WTC11 (cell line): Measurements from ENCODE around the gene COL5A3. TPM values are rescaled to one million over a fixed set of nuclear protein-coding genes. Genes with fewer than 3 reads are reported as not detected.

Experiments used
- ATAC-seq: fragments of 200-7000 bp; cut with Tn5 transposase; 2 replicates; pipeline ENCODE4 v1.10.0; 2021; ENCODE audit warnings: mild to moderate bottlenecking, moderate library complexity
- CTCF ChIA-PET: fragments of 300-600 bp; sonication (Branson Sonifier 250); formaldehyde crosslinking; loops from one replicate; lab custom pipeline; 2021; ENCODE audit warnings: antibody characterized with exemption; lab: Charles Lee
- POLR2A ChIA-PET: fragments of 350-600 bp; sonication (Branson Sonifier 250); formaldehyde crosslinking; loops from one replicate; lab custom pipeline; 2021; ENCODE audit warnings: antibody characterized with exemption; lab: Charles Lee
- DNase-seq: peaks from one replicate; pipeline ENCODE4 v3.0.0; 2021; ENCODE audit warnings: low spot score
- H3K27ac Mint-ChIP-seq: 2 replicates; pipeline ENCODE4 v1.8.0; 2021; ENCODE audit warnings: mixed read lengths
- H3K27me3 Mint-ChIP-seq: 2 replicates; pipeline ENCODE4 v1.8.0; 2021; ENCODE audit warnings: low read depth, mild to moderate bottlenecking, moderate library complexity, mixed read lengths
- H3K36me3 Mint-ChIP-seq: 2 replicates; pipeline ENCODE4 v1.8.0; 2021; ENCODE audit warnings: mixed read lengths
- H3K4me1 Mint-ChIP-seq: 2 replicates; pipeline ENCODE4 v1.8.0; 2022; ENCODE audit warnings: mixed read lengths
- H3K4me3 Mint-ChIP-seq: 2 replicates; pipeline ENCODE4 v1.8.0; 2021; ENCODE audit warnings: mild to moderate bottlenecking, moderate library complexity, mixed read lengths
- H3K9me3 Mint-ChIP-seq: 2 replicates; pipeline ENCODE4 v1.8.0; 2021; ENCODE audit warnings: mixed read lengths
- AFF4 ChIP-seq: sonication (generic); formaldehyde crosslinking; IDR thresholded peaks from 2 replicates; pipeline ENCODE4 v1.8.1; 2023; ENCODE audit warnings: mild to moderate bottlenecking, missing genetic modification reagents, borderline replicate concordance
- AR ChIP-seq: fragments of 250-450 bp; sonication (Bioruptor Pico); IDR thresholded peaks from 2 replicates; pipeline ENCODE4 v1.9.0; 2021; ENCODE audit warnings: mild to moderate bottlenecking
- CBFB ChIP-seq: sonication (generic); formaldehyde crosslinking; IDR thresholded peaks from 2 replicates; pipeline ENCODE4 v1.8.1; 2022; ENCODE audit warnings: mild to moderate bottlenecking, low read depth, missing genetic modification reagents
- CREB1 ChIP-seq: sonication (generic); formaldehyde crosslinking; IDR thresholded peaks from 2 replicates; pipeline ENCODE4 v1.8.0; 2023; ENCODE audit warnings: mild to moderate bottlenecking, missing genetic modification reagents
- CREM ChIP-seq: sonication (generic); formaldehyde crosslinking; IDR thresholded peaks from 2 replicates; pipeline ENCODE4 v1.8.1; 2022; ENCODE audit warnings: mild to moderate bottlenecking, missing genetic modification reagents, moderate library complexity
- ETV6 ChIP-seq: sonication (generic); formaldehyde crosslinking; IDR thresholded peaks from 2 replicates; pipeline ENCODE4 v1.8.1; 2022; ENCODE audit warnings: mild to moderate bottlenecking, missing genetic modification reagents
- GABPB1 ChIP-seq: sonication (generic); formaldehyde crosslinking; IDR thresholded peaks from 2 replicates; pipeline ENCODE4 v1.8.1; 2023; ENCODE audit warnings: mild to moderate bottlenecking, missing genetic modification reagents
- GRHL2 ChIP-seq: fragments of 250-450 bp; sonication (Bioruptor Pico); IDR thresholded peaks from 2 replicates; pipeline ENCODE4 v1.8.0; 2022; ENCODE audit warnings: mild to moderate bottlenecking, moderate library complexity; ENCODE audit not compliant: insufficient replicate concordance, severe bottlenecking
- GTF2I ChIP-seq: fragments of 250-450 bp; sonication (Bioruptor Pico); conservative IDR thresholded peaks from 2 replicates; pipeline ENCODE4 v1.4.0; 2021; ENCODE audit warnings: mild to moderate bottlenecking
- NFATC4 ChIP-seq: fragments of 250-450 bp; sonication (Bioruptor Pico); IDR thresholded peaks from 2 replicates; pipeline ENCODE4 v1.9.0; 2021; ENCODE audit warnings: mild to moderate bottlenecking
- NFE2L1 ChIP-seq: sonication (generic); formaldehyde crosslinking; IDR thresholded peaks from 2 replicates; pipeline ENCODE4 v1.8.1; 2023; ENCODE audit warnings: missing genetic modification reagents
- NFYB ChIP-seq: sonication (generic); formaldehyde crosslinking; conservative IDR thresholded peaks from 2 replicates; pipeline ENCODE4 v1.8.0; 2022; ENCODE audit warnings: low read depth, missing genetic modification reagents
- OVOL2 ChIP-seq: fragments of 250-450 bp; sonication (Bioruptor Pico); IDR thresholded peaks from 2 replicates; pipeline ENCODE4 v1.9.0; 2021; ENCODE audit warnings: mild to moderate bottlenecking, borderline replicate concordance
- RELA ChIP-seq: sonication (generic); formaldehyde crosslinking; IDR thresholded peaks from 2 replicates; pipeline ENCODE4 v1.8.1; 2022; ENCODE audit warnings: missing genetic modification reagents, mild to moderate bottlenecking, borderline replicate concordance
- TCF7 ChIP-seq: sonication (generic); formaldehyde crosslinking; IDR thresholded peaks from 2 replicates; pipeline ENCODE4 v1.8.0; 2022; ENCODE audit warnings: mild to moderate bottlenecking, low read depth, missing genetic modification reagents, moderate library complexity
- TEAD1 ChIP-seq: sonication (generic); formaldehyde crosslinking; IDR thresholded peaks from 2 replicates; pipeline ENCODE4 v1.8.0; 2022; ENCODE audit warnings: mild to moderate bottlenecking, missing genetic modification reagents
- USF2 ChIP-seq: sonication (generic); formaldehyde crosslinking; IDR thresholded peaks from 2 replicates; pipeline ENCODE4 v1.8.1; 2023; ENCODE audit warnings: mild to moderate bottlenecking, missing genetic modification reagents, moderate library complexity
- ZBTB21 ChIP-seq: sonication (generic); formaldehyde crosslinking; IDR thresholded peaks from 2 replicates; pipeline ENCODE4 v1.8.1; 2023; ENCODE audit warnings: mild to moderate bottlenecking, missing genetic modification reagents, borderline replicate concordance
- ZBTB43 ChIP-seq: sonication (generic); formaldehyde crosslinking; IDR thresholded peaks from 2 replicates; pipeline ENCODE4 v1.8.1; 2023; ENCODE audit warnings: mild to moderate bottlenecking, missing genetic modification reagents
- ZNF232 ChIP-seq: sonication (generic); formaldehyde crosslinking; IDR thresholded peaks from 2 replicates; pipeline ENCODE4 v1.8.0; 2022; ENCODE audit warnings: mild to moderate bottlenecking, missing genetic modification reagents
- ZNF416 ChIP-seq: fragments of 250-450 bp; sonication (Bioruptor Pico); IDR thresholded peaks from 2 replicates; pipeline ENCODE4 v1.9.0; 2021; ENCODE audit warnings: mild to moderate bottlenecking, inconsistent platforms
- ZNF671 ChIP-seq: fragments of 250-450 bp; sonication (Bioruptor Pico); IDR thresholded peaks from 2 replicates; pipeline ENCODE4 v1.8.0; 2021; ENCODE audit warnings: mild to moderate bottlenecking
- total RNA-seq: library from RNA; stranded (reverse); gene quantifications from 3 replicates; pipeline ENCODE4 v1.2.3, GENCODE V29; 2021

Gene COL5A3
- total RNA-seq, 1 experiment from 2014 or later: 0.81 TPM

GRCh38 chr19:9940778-9941177, 69.5 kb downstream of the COL5A3 start:
- H3K9me3 Mint-ChIP-seq: peaks cover 19% of the 10 kb centered on the region
- peaks cover 20% of the 10 kb centered on the region for H3K27me3 Mint-ChIP-seq
- no peak overlapping the region for H3K27ac Mint-ChIP-seq
- no peak for TF ChIP-seq ZNF416 (CRISPR knock-in tag)
- no peak for TF ChIP-seq TEAD1 (CRISPR knock-in tag)
- TF ChIP-seq GRHL2 (CRISPR knock-in tag): no peak
- no peak for TF ChIP-seq CBFB (CRISPR knock-in tag)
- TF ChIP-seq ETV6 (CRISPR knock-in tag): no peak
- TF ChIP-seq ZBTB21 (CRISPR knock-in tag): no peak
- no peak for TF ChIP-seq ZNF232
- no peak for TF ChIP-seq AFF4 (CRISPR knock-in tag)
- TF ChIP-seq TCF7 (CRISPR knock-in tag): no peak
- TF ChIP-seq GABPB1: no peak
- TF ChIP-seq RELA (CRISPR knock-in tag): no peak
- TF ChIP-seq CREB1 (CRISPR knock-in tag): no peak
- no peak for TF ChIP-seq NFE2L1 (CRISPR knock-in tag)
- no peak for TF ChIP-seq NFATC4
- TF ChIP-seq OVOL2: no peak
- no peak for TF ChIP-seq ZNF671 (CRISPR knock-in tag)
- TF ChIP-seq CREM (CRISPR knock-in tag): no peak
- no peak for TF ChIP-seq NFYB
- TF ChIP-seq ZBTB43 (CRISPR knock-in tag): no peak
- ATAC-seq (no peak), DNase-seq (no peak)
- POLR2A ChIA-PET: no interaction called here
- CTCF ChIA-PET: interaction anchor here (0.5 kb wide), 1 partner anchor 60 kb away, joined by 3 read pairs; no protein-coding TSS in a partner anchor
- peaks cover 4% of the 10 kb centered on the region for H3K36me3 Mint-ChIP-seq
- H3K4me3 Mint-ChIP-seq: no peak overlapping the region
- peaks cover 26% of the 10 kb centered on the region for H3K4me1 Mint-ChIP-seq

- CTCF ChIA-PET: interaction anchor here (0.5 to 1.9 kb wide), 4 partner anchors 9 to 62 kb away, joined by 3 to 9 read pairs (median 3); no protein-coding TSS in a partner anchor
- Mint-ChIP-seq H3K4me1 (peaks cover 27% of the 10 kb centered on the region), H3K9me3 (peaks cover 19% of the 10 kb centered on the region), H3K36me3 (peaks cover 4% of the 10 kb centered on the region), H3K4me3 (no peak overlapping the region), H3K27ac (no peak overlapping the region), H3K27me3 (peaks cover 18% of the 10 kb centered on the region)
- ATAC-seq (peak; percentile 43), DNase-seq (no peak)
- POLR2A ChIA-PET: interaction anchor here (0.6 to 1.1 kb wide), 2 partner anchors 9 to 24 kb away, joined by 3 to 4 read pairs; no protein-coding TSS in a partner anchor
- TF ChIP-seq ZNF232: no peak
Measured at GRCh38 chr19:9939301-9939913, 70.9 kb downstream of the COL5A3 start.

GRCh38 chr19:9937001-9937411, 73.3 kb downstream of the COL5A3 start:
- peaks cover 10% of the 10 kb centered on the region for H3K27me3 Mint-ChIP-seq
- peaks cover 14% of the 10 kb centered on the region for H3K9me3 Mint-ChIP-seq
- peak overlapping the region; percentile 64 for H3K4me3 Mint-ChIP-seq
- CTCF ChIA-PET: interaction anchor here (0.6 to 2.9 kb wide), 6 partner anchors 28 to 1399 kb away, joined by 3 to 19 read pairs (median 6); no protein-coding TSS in a partner anchor
- DNase-seq (peak; percentile 79), ATAC-seq (peak; percentile 8)
- POLR2A ChIA-PET: interaction anchor here (0.6 kb wide), 1 partner anchor 57 kb away, joined by 4 read pairs; no protein-coding TSS in a partner anchor
- H3K36me3 Mint-ChIP-seq: peaks cover 4% of the 10 kb centered on the region
- H3K27ac Mint-ChIP-seq: peak overlapping the region; percentile 58
- peaks cover 29% of the 10 kb centered on the region for H3K4me1 Mint-ChIP-seq
- TF ChIP-seq AR (CRISPR knock-in tag): peak; percentile 61; the same call in 1 of the 2 replicates
- TF ChIP-seq GTF2I: peak; percentile 50; the same call in 1 of the 2 replicates
- 0 out of 2 replicates have a peak, but pooled peaks have one; percentile 51 for TF ChIP-seq TEAD1 (CRISPR knock-in tag)
- no peak for TF ChIP-seq CREB1 (CRISPR knock-in tag)
- peak; percentile 58; the same call in 1 of the 2 replicates for TF ChIP-seq USF2 (CRISPR knock-in tag)
- no peak for TF ChIP-seq RELA (CRISPR knock-in tag)
